HG03342 (cell line): ENCODE results near the gene ARAP1.

Experiments
- ATAC-seq: cut with Tn5 transposase; IDR thresholded peaks from one replicate; pipeline ENCODE4 v1.9.1; 2021; ENCODE audit warnings: mild to moderate bottlenecking, moderate library complexity; ENCODE audit not compliant: unreplicated experiment

Gene ARAP1

GRCh38 chr11:72764503-72764902 is 12.3 kb upstream of the ARAP1 start:
- no peak for ATAC-seq

GRCh38 chr11:72763823-72764222 is 11.6 kb upstream of the ARAP1 start:
- ATAC-seq = no peak

GRCh38 chr11:72762641-72763304 is 10.6 kb upstream of the ARAP1 start:
- no peak for ATAC-seq

GRCh38 chr11:72760539-72761405 is 8.6 kb upstream of the ARAP1 start:
- no peak for ATAC-seq

GRCh38 chr11:72759468-72759985 is 7.3 kb upstream of the ARAP1 start:
- no peak for ATAC-seq

GRCh38 chr11:72758690-72759389 is 6.6 kb upstream of the ARAP1 start:
- ATAC-seq = no peak

- no peak for ATAC-seq
Measured at GRCh38 chr11:72758304-72758689, 6.1 kb upstream of the ARAP1 start.

- no peak for ATAC-seq
Measured at GRCh38 chr11:72755713-72756285, 3.6 kb upstream of the ARAP1 start.

- ATAC-seq = no peak
Measured at GRCh38 chr11:72754544-72755155, 2.4 kb upstream of the ARAP1 start.

GRCh38 chr11:72754149-72754543 is 1.9 kb upstream of the ARAP1 start:
- no peak for ATAC-seq

- no peak for ATAC-seq
Measured at GRCh38 chr11:72753341-72754148, 1.3 kb upstream of the ARAP1 start.

- no peak for ATAC-seq
Measured at GRCh38 chr11:72751116-72752087, 806 bp downstream of the ARAP1 start.

- ATAC-seq = no peak
Measured at GRCh38 chr11:72750556-72751115, 1.6 kb downstream of the ARAP1 start.

GRCh38 chr11:72750086-72750485 is 2.1 kb downstream of the ARAP1 start:
- no peak for ATAC-seq

- no peak for ATAC-seq
Measured at GRCh38 chr11:72747289-72747855, 4.8 kb downstream of the ARAP1 start.

- ATAC-seq = no peak
Measured at GRCh38 chr11:72746821-72747220, 5.4 kb downstream of the ARAP1 start.

GRCh38 chr11:72745925-72746550 is 6.2 kb downstream of the ARAP1 start:
- ATAC-seq = no peak

GRCh38 chr11:72745511-72745910 is 6.7 kb downstream of the ARAP1 start:
- no peak for ATAC-seq
